Astrocyte (in vitro differentiated cells and primary cell): ENCODE measurements around the gene TRIB2. TPM values are rescaled to one million over a fixed set of nuclear protein-coding genes. Genes with fewer than 3 reads are reported as not detected.
A peak's percentile ranks its signal among the peaks of the same experiment; 100 is the strongest.

Experiments
- DNase-seq: peaks from one replicate; pipeline ENCODE4 v3.0.0-alpha.2; 2010; ENCODE audit warnings: low read depth
- FAIRE-seq: peaks from 2 replicates; lab custom pipeline; 2011; peaks lifted over from hg19 to GRCh38; lab: Jason Lieb, UNC
- H2AFZ ChIP-seq: 2 replicates; pipeline ENCODE4 v1.6.0; 2012; ENCODE audit warnings: low read depth, low read length, inconsistent platforms
- H3K27ac ChIP-seq: 2 replicates; pipeline ENCODE4 v1.5.1; 2011; ENCODE audit warnings: low read depth, low read length, inconsistent platforms
- H3K27me3 ChIP-seq: 2 replicates; pipeline ENCODE4 v1.6.0; 2011; ENCODE audit warnings: low read length, inconsistent platforms; ENCODE audit not compliant: insufficient read depth
- H3K36me3 ChIP-seq: 2 replicates; pipeline ENCODE4 v1.5.1; 2011; ENCODE audit warnings: low read length, inconsistent platforms; ENCODE audit not compliant: insufficient read depth
- H3K4me1 ChIP-seq: 2 replicates; pipeline ENCODE4 v1.5.1; 2011; ENCODE audit warnings: low read length, inconsistent platforms; ENCODE audit not compliant: insufficient read depth
- H3K4me2 ChIP-seq: 2 replicates; pipeline ENCODE4 v1.6.0; 2012; ENCODE audit warnings: low read length, inconsistent platforms
- H3K4me3 ChIP-seq: 2 replicates; pipeline ENCODE4 v1.5.1; 2011; ENCODE audit warnings: low read depth, mild to moderate bottlenecking, low read length, inconsistent platforms; ENCODE audit not compliant: insufficient read depth
- H3K79me2 ChIP-seq: 2 replicates; pipeline ENCODE4 v1.6.0; 2012; ENCODE audit warnings: mild to moderate bottlenecking, low read length, inconsistent platforms; ENCODE audit not compliant: insufficient read depth
- H3K9ac ChIP-seq: 2 replicates; pipeline ENCODE4 v1.6.0; 2012; ENCODE audit warnings: mild to moderate bottlenecking, low read length, inconsistent platforms
- H3K9me3 ChIP-seq: 2 replicates; pipeline ENCODE4 v1.5.1; 2012; ENCODE audit warnings: low read depth, mild to moderate bottlenecking, low read length, inconsistent platforms; ENCODE audit not compliant: insufficient read depth
- H4K20me1 ChIP-seq: 2 replicates; pipeline ENCODE4 v1.6.0; 2012; ENCODE audit warnings: low read length, inconsistent platforms; ENCODE audit not compliant: insufficient read depth
- H3K27ac Mint-ChIP-seq: one replicate; pipeline ENCODE4 v1.8.0; 2021; ENCODE audit warnings: mild to moderate bottlenecking, mixed read lengths; ENCODE audit not compliant: unreplicated experiment
- H3K27me3 Mint-ChIP-seq: one replicate; pipeline ENCODE4 v1.8.0; 2021; ENCODE audit warnings: low read depth, mixed read lengths; ENCODE audit not compliant: unreplicated experiment
- H3K36me3 Mint-ChIP-seq: one replicate; pipeline ENCODE4 v1.8.0; 2021; ENCODE audit warnings: low read depth, mixed read lengths; ENCODE audit not compliant: unreplicated experiment
- H3K4me1 Mint-ChIP-seq: one replicate; pipeline ENCODE4 v1.8.0; 2021; ENCODE audit warnings: low read depth, mixed read lengths; ENCODE audit not compliant: unreplicated experiment
- H3K4me3 Mint-ChIP-seq: one replicate; pipeline ENCODE4 v1.8.0; 2021; ENCODE audit warnings: mild to moderate bottlenecking, moderate library complexity, mixed read lengths; ENCODE audit not compliant: unreplicated experiment
- H3K9me3 Mint-ChIP-seq: one replicate; pipeline ENCODE4 v1.8.0; 2021; ENCODE audit warnings: mild to moderate bottlenecking, mixed read lengths; ENCODE audit not compliant: unreplicated experiment
- EZH2 ChIP-seq: IDR thresholded peaks from 2 replicates; pipeline ENCODE4 v1.6.1; 2012; ENCODE audit warnings: mild to moderate bottlenecking, low read length, inconsistent platforms; ENCODE audit not compliant: insufficient read depth
- total RNA-seq: library from RNA; stranded (reverse); gene quantifications from 2 replicates; pipeline ENCODE4 v1.2.1, GENCODE V29; 2021
- TF ChIP-seq, protein P1 (sequence below): IDR thresholded peaks from 2 replicates; pipeline ENCODE4 v1.5.1; 2011; ENCODE audit warnings: low read depth, mild to moderate bottlenecking, inconsistent platforms, low read length, moderate library complexity; ENCODE audit not compliant: insufficient read depth

TRIB2 gene
- total RNA-seq, 1 donor from 2014 or later: 22.6 TPM

DNA sequence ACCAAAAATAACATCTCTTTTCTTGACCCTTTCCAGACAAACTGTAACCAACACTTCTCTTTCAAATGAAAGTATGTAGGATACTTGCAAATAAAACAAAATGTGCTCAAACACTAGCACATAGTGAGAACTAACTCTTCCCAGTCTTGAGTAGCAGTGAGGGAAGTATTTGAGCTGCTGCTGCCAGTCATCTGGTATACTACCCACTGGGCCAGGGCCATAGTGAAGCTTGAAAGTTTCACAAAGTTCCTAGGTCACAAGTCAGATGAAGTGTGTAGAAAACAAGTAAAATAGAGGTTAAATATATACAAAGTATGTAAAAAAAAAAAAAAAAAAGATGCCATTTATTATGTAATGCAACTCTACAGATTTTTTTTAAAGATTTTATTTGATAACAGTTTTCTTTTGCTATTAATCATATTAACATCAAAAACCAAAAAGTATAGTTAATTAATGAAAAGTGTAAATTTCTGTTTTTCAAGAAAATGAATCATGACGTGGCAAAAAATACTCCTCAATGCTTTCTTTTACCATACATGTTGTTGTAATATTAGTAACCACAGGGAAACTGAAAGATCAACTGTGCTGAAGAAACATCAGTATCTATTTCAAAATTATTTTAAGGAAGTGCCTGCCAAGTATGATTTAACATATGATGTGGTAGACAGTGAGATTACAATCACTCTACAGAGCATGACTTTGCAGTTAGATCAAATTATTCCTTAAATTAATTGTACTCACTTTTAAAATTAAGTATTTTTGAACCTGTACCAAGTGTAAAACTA, 21.6 kb upstream of the TRIB2 start:
- no peaks in the 10 kb centered on the region for H3K4me1 Mint-ChIP-seq
- no peak overlapping the region for H3K27ac ChIP-seq
- H3K4me3 Mint-ChIP-seq: no peak overlapping the region
- no peak for FAIRE-seq
- TF ChIP-seq, protein P1, sequence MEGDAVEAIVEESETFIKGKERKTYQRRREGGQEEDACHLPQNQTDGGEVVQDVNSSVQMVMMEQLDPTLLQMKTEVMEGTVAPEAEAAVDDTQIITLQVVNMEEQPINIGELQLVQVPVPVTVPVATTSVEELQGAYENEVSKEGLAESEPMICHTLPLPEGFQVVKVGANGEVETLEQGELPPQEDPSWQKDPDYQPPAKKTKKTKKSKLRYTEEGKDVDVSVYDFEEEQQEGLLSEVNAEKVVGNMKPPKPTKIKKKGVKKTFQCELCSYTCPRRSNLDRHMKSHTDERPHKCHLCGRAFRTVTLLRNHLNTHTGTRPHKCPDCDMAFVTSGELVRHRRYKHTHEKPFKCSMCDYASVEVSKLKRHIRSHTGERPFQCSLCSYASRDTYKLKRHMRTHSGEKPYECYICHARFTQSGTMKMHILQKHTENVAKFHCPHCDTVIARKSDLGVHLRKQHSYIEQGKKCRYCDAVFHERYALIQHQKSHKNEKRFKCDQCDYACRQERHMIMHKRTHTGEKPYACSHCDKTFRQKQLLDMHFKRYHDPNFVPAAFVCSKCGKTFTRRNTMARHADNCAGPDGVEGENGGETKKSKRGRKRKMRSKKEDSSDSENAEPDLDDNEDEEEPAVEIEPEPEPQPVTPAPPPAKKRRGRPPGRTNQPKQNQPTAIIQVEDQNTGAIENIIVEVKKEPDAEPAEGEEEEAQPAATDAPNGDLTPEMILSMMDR: no peak
- no peak for TF ChIP-seq EZH2
- no peak overlapping the region for H3K4me3 ChIP-seq
- H3K27me3 Mint-ChIP-seq: peaks cover 3% of the 10 kb centered on the region
- no peaks in the 10 kb centered on the region for H3K9me3 ChIP-seq
- H3K36me3 ChIP-seq: no peaks in the 10 kb centered on the region
- peaks cover 6% of the 10 kb centered on the region for H3K9me3 Mint-ChIP-seq
- H3K9ac ChIP-seq: no peak overlapping the region
- H3K4me1 ChIP-seq: no peaks in the 10 kb centered on the region
- H3K36me3 Mint-ChIP-seq: no peaks in the 10 kb centered on the region
- H3K4me2 ChIP-seq: no peak overlapping the region
- H2AFZ ChIP-seq: no peak overlapping the region
- no peaks in the 10 kb centered on the region for H3K79me2 ChIP-seq
- no peak for DNase-seq
- no peak overlapping the region for H3K27ac Mint-ChIP-seq
- no peaks in the 10 kb centered on the region for H3K27me3 ChIP-seq
- no peaks in the 10 kb centered on the region for H4K20me1 ChIP-seq

DNA sequence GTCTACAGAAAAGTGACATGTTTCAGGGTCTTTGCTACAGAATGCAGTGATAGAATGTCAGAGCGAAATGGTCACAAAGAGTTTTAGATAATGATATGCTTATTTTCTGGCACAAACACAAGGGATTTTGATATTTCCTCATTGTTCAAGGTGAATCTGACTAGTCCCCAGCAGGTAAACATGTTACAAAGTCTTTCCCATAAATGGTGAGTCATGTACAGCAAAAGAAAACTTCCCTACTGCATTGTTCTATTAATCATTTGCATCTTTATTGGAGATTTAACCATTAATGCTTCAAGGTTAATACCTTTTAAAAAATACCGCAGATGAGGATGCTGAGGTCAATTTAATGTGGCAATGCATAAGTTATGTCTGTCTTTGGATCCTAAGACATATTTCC, 19.1 kb upstream of the TRIB2 start:
- H3K9me3 ChIP-seq: no peaks in the 10 kb centered on the region
- no peaks in the 10 kb centered on the region for H4K20me1 ChIP-seq
- Mint-ChIP-seq H3K36me3 (no peaks in the 10 kb centered on the region), H3K9me3 (peaks cover 2% of the 10 kb centered on the region), H3K4me3 (no peak overlapping the region), H3K4me1 (peaks cover 8% of the 10 kb centered on the region), H3K27ac (no peak overlapping the region), H3K27me3 (peaks cover 3% of the 10 kb centered on the region)
- H3K79me2 ChIP-seq: no peaks in the 10 kb centered on the region
- FAIRE-seq (no peak), DNase-seq (no peak)
- H3K27ac ChIP-seq: no peak overlapping the region
- H3K9ac ChIP-seq: no peak overlapping the region
- no peak overlapping the region for H2AFZ ChIP-seq
- H3K4me2 ChIP-seq: no peak overlapping the region
- H3K27me3 ChIP-seq: no peaks in the 10 kb centered on the region
- H3K4me1 ChIP-seq: peaks cover 13% of the 10 kb centered on the region
- no peak overlapping the region for H3K4me3 ChIP-seq
- TF ChIP-seq, protein P1: no peak
- TF ChIP-seq EZH2: no peak
- H3K36me3 ChIP-seq: no peaks in the 10 kb centered on the region

DNA sequence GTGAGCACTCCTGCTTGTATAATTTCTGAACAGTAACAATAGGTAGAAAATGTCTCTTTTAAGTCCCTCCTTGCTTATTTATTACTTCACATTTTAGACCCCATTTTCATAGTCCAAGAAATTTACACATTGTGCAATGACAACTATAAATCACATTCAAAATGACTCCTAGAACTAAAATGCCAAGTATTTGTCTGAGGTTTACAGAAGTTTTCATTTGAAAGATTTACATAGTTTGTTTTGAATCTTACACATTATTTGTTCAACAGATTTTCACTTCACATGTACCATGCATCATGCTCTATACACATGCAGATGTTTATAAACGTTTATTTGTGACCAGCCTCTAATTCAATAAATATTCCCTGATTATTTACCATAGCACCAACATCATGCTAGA, 15.7 kb upstream of the TRIB2 start:
- Histone ChIP-seq H3K9me3 (no peaks in the 10 kb centered on the region), H3K4me2 (no peak overlapping the region), H3K4me3 (no peak overlapping the region), H3K79me2 (no peaks in the 10 kb centered on the region), H3K27ac (peak overlapping the region; percentile 13), H2AFZ (no peak overlapping the region), H3K4me1 (peaks cover 22% of the 10 kb centered on the region), H3K9ac (no peak overlapping the region), H3K27me3 (no peaks in the 10 kb centered on the region), H3K36me3 (no peaks in the 10 kb centered on the region), H4K20me1 (no peaks in the 10 kb centered on the region)
- no peak overlapping the region for H3K4me3 Mint-ChIP-seq
- FAIRE-seq: no peak
- TF ChIP-seq EZH2: no peak
- TF ChIP-seq, protein P1: no peak
- peaks cover 6% of the 10 kb centered on the region for H3K9me3 Mint-ChIP-seq
- peaks cover 11% of the 10 kb centered on the region for H3K4me1 Mint-ChIP-seq
- DNase-seq: peak; percentile 55
- H3K27ac Mint-ChIP-seq: no peak overlapping the region
- no peaks in the 10 kb centered on the region for H3K36me3 Mint-ChIP-seq
- peaks cover 3% of the 10 kb centered on the region for H3K27me3 Mint-ChIP-seq
